ENCODE measurements around the gene RGS6.

GRCh38 chr14:72164420-72165228 lies 232.4 kb downstream of the RGS6 start:
- TF ChIP-seq POLR2A (IDR thresholded peaks at IDR 0.05; ENCODE audit: low read depth, low read length) (no peak), SPI1 (IDR thresholded peaks at IDR 0.05; ENCODE audit: low read depth, low read length) (peak; percentile 76), POLR2AphosphoS5 (IDR thresholded peaks at IDR 0.05; ENCODE audit: low read depth, low read length) (no peak), TAF1 (IDR thresholded peaks at IDR 0.05; ENCODE audit: low read depth, low read length) (no peak), POU2F2 (IDR thresholded peaks at IDR 0.05; ENCODE audit: low read depth, low read length) (no peak), PAX5 (IDR thresholded peaks at IDR 0.05; ENCODE audit: insufficient read depth, low read length, severe bottlenecking) (no peak)
